Fibroblast of villous mesenchyme (primary cell): ENCODE measurements around the gene NIPAL1. TPM values are rescaled to one million over a fixed set of nuclear protein-coding genes. Genes with fewer than 3 reads are reported as not detected.
A peak's percentile ranks its signal among the peaks of the same experiment; 100 is the strongest.
"Not testable (repeated sequence)": the region's sequence is repeated elsewhere in the genome, so short reads cannot be mapped to it uniquely, and the experiment has no call there.

ENCODE experiments used
- DNase-seq: peaks from one replicate; pipeline ENCODE4 v3.0.0-alpha.2; 2010; ENCODE audit warnings: low read depth
- H3K4me3 ChIP-seq: 2 replicates; pipeline ENCODE4 v1.5.1; 2011; ENCODE audit warnings: low read depth, mild to moderate bottlenecking, low read length
- total RNA-seq: library from RNA; depleted of rRNA; stranded (reverse); fragments of >200 nt; gene quantifications from 2 replicates; pipeline ENCODE4 v1.2.3, GENCODE V29; 2012
- TF ChIP-seq, protein P1 (sequence below): IDR thresholded peaks from 2 replicates; pipeline ENCODE4 v1.5.1; 2012; ENCODE audit warnings: low read depth, mild to moderate bottlenecking, low read length; ENCODE audit not compliant: insufficient read depth

Gene NIPAL1
- total RNA-seq, 1 donor: 4.3 TPM

GRCh38 chr4:47996021-47996420 lies 20.6 kb upstream of the NIPAL1 start:
- DNase-seq: no peak
- TF ChIP-seq, protein P1, sequence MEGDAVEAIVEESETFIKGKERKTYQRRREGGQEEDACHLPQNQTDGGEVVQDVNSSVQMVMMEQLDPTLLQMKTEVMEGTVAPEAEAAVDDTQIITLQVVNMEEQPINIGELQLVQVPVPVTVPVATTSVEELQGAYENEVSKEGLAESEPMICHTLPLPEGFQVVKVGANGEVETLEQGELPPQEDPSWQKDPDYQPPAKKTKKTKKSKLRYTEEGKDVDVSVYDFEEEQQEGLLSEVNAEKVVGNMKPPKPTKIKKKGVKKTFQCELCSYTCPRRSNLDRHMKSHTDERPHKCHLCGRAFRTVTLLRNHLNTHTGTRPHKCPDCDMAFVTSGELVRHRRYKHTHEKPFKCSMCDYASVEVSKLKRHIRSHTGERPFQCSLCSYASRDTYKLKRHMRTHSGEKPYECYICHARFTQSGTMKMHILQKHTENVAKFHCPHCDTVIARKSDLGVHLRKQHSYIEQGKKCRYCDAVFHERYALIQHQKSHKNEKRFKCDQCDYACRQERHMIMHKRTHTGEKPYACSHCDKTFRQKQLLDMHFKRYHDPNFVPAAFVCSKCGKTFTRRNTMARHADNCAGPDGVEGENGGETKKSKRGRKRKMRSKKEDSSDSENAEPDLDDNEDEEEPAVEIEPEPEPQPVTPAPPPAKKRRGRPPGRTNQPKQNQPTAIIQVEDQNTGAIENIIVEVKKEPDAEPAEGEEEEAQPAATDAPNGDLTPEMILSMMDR: no peak
- no peak overlapping the region for H3K4me3 ChIP-seq

DNA sequence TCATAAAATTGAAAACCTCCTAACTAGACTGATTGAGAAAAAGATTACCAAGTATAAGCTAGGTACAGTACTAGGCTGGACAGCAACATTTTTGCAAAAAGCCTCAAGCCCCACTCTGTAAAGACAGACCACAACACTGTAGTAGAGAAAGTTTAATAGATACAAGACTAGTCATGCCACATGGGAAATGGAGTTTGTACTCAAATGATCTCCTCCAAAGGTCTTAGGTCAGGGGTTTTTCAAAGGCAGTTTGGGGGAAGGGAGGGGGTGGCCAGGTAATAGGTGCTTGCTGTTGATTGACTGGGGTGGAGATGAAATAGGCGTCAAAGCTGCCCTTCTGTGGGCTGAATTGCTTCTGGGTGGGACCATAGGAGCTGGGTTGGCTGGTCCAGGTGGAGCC lies 14.3 kb upstream of the NIPAL1 start:
- H3K4me3 ChIP-seq: no peak overlapping the region
- no peak for DNase-seq
- TF ChIP-seq, protein P1: no peak

- not testable (repeated sequence) for H3K4me3 ChIP-seq
- DNase-seq: peak; percentile 22
- TF ChIP-seq, protein P1: peak; percentile 59
These were observed 13.0 kb upstream of the NIPAL1 start for GRCh38 chr4:48003568-48003967.

DNA sequence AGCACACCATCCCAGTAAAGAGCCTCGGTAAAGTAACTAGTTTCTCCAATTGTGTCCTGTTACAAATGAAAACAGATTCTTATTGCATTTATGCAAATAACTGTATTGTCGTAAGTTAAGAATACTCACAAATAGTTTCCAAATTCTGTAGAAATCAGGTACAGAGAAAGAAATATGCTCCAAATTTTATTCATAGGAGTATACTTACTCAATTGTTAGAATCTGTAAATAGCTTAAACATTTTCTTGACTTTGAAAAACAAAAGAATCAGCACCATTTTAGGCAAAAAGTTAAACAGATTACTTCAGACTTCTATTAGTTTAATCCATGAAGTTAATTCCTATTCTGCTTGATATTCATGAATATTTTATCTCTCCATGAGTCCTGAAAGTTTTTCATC lies 10.8 kb upstream of the NIPAL1 start:
- TF ChIP-seq, protein P1: no peak

GRCh38 chr4:48008021-48008596 lies 8.5 kb upstream of the NIPAL1 start:
- TF ChIP-seq, protein P1: no peak

More for the DNA sequence above, 10.8 kb upstream of the NIPAL1 start:
- no peak for DNase-seq
- no peak overlapping the region for H3K4me3 ChIP-seq

GRCh38 chr4:48010906-48011305 lies 5.7 kb upstream of the NIPAL1 start:
- H3K4me3 ChIP-seq, DNase-seq: not testable (repeated sequence)

More at GRCh38 chr4:48008021-48008596, 8.5 kb upstream of the NIPAL1 start:
- no peak for DNase-seq
- H3K4me3 ChIP-seq: no peak overlapping the region

DNA sequence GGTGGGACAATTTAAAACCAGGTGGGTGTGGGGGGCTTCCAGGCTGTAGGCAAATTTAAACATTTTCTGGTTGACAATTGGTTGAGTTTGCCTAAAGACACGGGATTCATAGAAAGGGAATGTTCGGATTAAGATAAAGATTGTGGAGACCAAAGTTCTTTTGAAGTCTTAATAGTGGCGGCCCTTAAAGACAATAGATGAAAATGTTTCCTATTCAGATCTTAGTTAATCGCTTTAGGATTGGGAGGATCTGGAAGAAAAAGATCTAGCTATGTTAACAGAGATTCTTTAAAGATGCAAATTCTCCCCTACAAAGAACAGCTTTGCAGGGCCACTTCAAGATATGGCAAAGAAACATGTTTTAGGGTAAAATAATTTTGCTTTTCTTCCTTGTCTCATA lies 4.8 kb upstream of the NIPAL1 start:
- DNase-seq: no peak
- no peak overlapping the region for H3K4me3 ChIP-seq
- TF ChIP-seq, protein P1: no peak
